OCI-LY3 (cell line): ENCODE data around the gene NUDC.

Source experiments
- H2AFZ ChIP-seq: fragments of 200-600, 300-600 bp; shearing (Covaris generic); 2 replicates; pipeline ENCODE4 v1.6.0; 2014; ENCODE audit warnings: antibody characterized with exemption, low read depth, low read length
- H3K27ac ChIP-seq: fragments of 200-600, 300-600 bp; sonication (generic); 2 replicates; pipeline ENCODE4 v1.5.1; 2014; ENCODE audit warnings: mild to moderate bottlenecking, low read length, moderate library complexity, mixed read lengths
- H3K27me3 ChIP-seq: fragments of 200-600, 300-600 bp; sonication (generic); 2 replicates; pipeline ENCODE4 v1.6.1; 2014; ENCODE audit warnings: low read depth, low read length, mixed read lengths
- H3K36me3 ChIP-seq: fragments of 200-600, 300-600 bp; sonication (generic); replicated peaks from 2 replicates; pipeline ENCODE3; 2014; ENCODE audit warnings: low read depth, low read length, mixed read lengths
- H3K4me1 ChIP-seq: fragments of 300-600, 200-600 bp; sonication (generic); 2 replicates; pipeline ENCODE4 v1.6.1; 2014; ENCODE audit warnings: low read length, mixed read lengths
- H3K4me2 ChIP-seq: fragments of 200-600, 300-600 bp; sonication (generic); 2 replicates; pipeline ENCODE4 v1.6.1; 2014; ENCODE audit warnings: low read length, mixed read lengths
- H3K4me3 ChIP-seq: fragments of 300-600, 200-600 bp; sonication (generic); 2 replicates; pipeline ENCODE4 v1.5.1; 2014; ENCODE audit warnings: antibody characterized with exemption, mild to moderate bottlenecking, low read length, moderate library complexity
- H3K79me2 ChIP-seq: fragments of 300-600, 200-600 bp; shearing (Covaris generic); 2 replicates; pipeline ENCODE4 v1.6.1; 2014; ENCODE audit warnings: mild to moderate bottlenecking, low read length, mixed read lengths
- H3K9ac ChIP-seq: fragments of 300-600, 200-600 bp; shearing (Covaris generic); 2 replicates; pipeline ENCODE4 v1.6.0; 2014; ENCODE audit warnings: mild to moderate bottlenecking, low read length, moderate library complexity
- H3K9me3 ChIP-seq: fragments of 200-600, 300-600 bp; shearing (Covaris generic); 2 replicates; pipeline ENCODE4 v1.6.1; 2014; ENCODE audit warnings: low read length, mixed read lengths; ENCODE audit not compliant: insufficient read depth
- H4K20me1 ChIP-seq: fragments of 200-600, 300-600 bp; sonication (generic); 2 replicates; pipeline ENCODE4 v1.6.1; 2016; ENCODE audit warnings: low read length, mixed read lengths; ENCODE audit not compliant: insufficient read depth
- CTCF ChIP-seq: fragments of 200-600, 300-600 bp; sonication (generic); IDR thresholded peaks from 2 replicates; pipeline ENCODE4 v1.5.1; 2014; ENCODE audit warnings: antibody characterized with exemption, low read length, low read depth
- EZH2phosphoT487 ChIP-seq: fragments of 200-600 bp; shearing (Covaris generic); IDR thresholded peaks from 2 replicates; pipeline ENCODE4 v1.6.1; 2018; ENCODE audit warnings: antibody characterized with exemption, mixed run types, low read depth

NUDC gene

GRCh38 chr1:26911399-26912146 is 10.0 kb upstream of the NUDC start:
- Histone ChIP-seq H3K27me3 (no peaks in the 10 kb centered on the region), H3K9ac (no peak overlapping the region), H4K20me1 (no peaks in the 10 kb centered on the region), H2AFZ (no peak overlapping the region), H3K36me3 (no peaks in the 10 kb centered on the region), H3K4me2 (no peak overlapping the region), H3K27ac (no peak overlapping the region), H3K79me2 (no peaks in the 10 kb centered on the region), H3K4me3 (no peak overlapping the region), H3K9me3 (no peaks in the 10 kb centered on the region), H3K4me1 (no peaks in the 10 kb centered on the region)
- TF ChIP-seq EZH2phosphoT487 (no peak), CTCF (no peak)

- Histone ChIP-seq H3K79me2 (no peaks in the 10 kb centered on the region), H4K20me1 (no peaks in the 10 kb centered on the region), H3K9ac (no peak overlapping the region)
Observed at GRCh38 chr1:26912147-26912490, 9.4 kb upstream of the NUDC start.

GRCh38 chr1:26913389-26913753 is 8.2 kb upstream of the NUDC start:
- Histone ChIP-seq H3K79me2 (no peaks in the 10 kb centered on the region), H4K20me1 (no peaks in the 10 kb centered on the region), H2AFZ (no peak overlapping the region), H3K9me3 (no peaks in the 10 kb centered on the region), H3K4me2 (no peak overlapping the region), H3K27me3 (no peaks in the 10 kb centered on the region), H3K27ac (no peak overlapping the region), H3K4me3 (no peak overlapping the region), H3K36me3 (no peaks in the 10 kb centered on the region), H3K9ac (no peak overlapping the region), H3K4me1 (no peaks in the 10 kb centered on the region)
- TF ChIP-seq EZH2phosphoT487 (no peak), CTCF (no peak)

More at GRCh38 chr1:26912147-26912490, 9.4 kb upstream of the NUDC start:
- Histone ChIP-seq H3K9me3 (no peaks in the 10 kb centered on the region), H3K4me2 (no peak overlapping the region), H3K36me3 (no peaks in the 10 kb centered on the region), H3K27me3 (no peaks in the 10 kb centered on the region), H3K4me1 (no peaks in the 10 kb centered on the region), H2AFZ (no peak overlapping the region), H3K4me3 (no peak overlapping the region), H3K27ac (no peak overlapping the region)
- TF ChIP-seq CTCF = no peak
- no peak for TF ChIP-seq EZH2phosphoT487

- Histone ChIP-seq H3K4me1 (no peaks in the 10 kb centered on the region), H3K27me3 (no peaks in the 10 kb centered on the region), H2AFZ (no peak within 1 kb of the TSS), H3K79me2 (no peaks in the 10 kb centered on the region), H3K9ac (no peak within 1 kb of the TSS), H3K36me3 (no peaks in the 10 kb centered on the region), H3K4me3 (no peak within 1 kb of the TSS), H4K20me1 (no peaks in the 10 kb centered on the region), H3K9me3 (no peaks in the 10 kb centered on the region), H3K27ac (no peak within 1 kb of the TSS), H3K4me2 (no peak within 1 kb of the TSS)
- no peak for TF ChIP-seq CTCF
- no peak for TF ChIP-seq EZH2phosphoT487
Observed at GRCh38 chr1:26913754-26914619, 7.6 kb upstream of the NUDC start, which contains the start of gene NR0B2. NR0B2 (minus strand) TSS chr1:26913975; CDS start chr1:26913940, 35 bp downstream.
